HG03432 (cell line): Measurements from ENCODE around the gene TCHHL1.
"Not testable (repeated sequence)": the region's sequence is repeated elsewhere in the genome, so short reads cannot be mapped to it uniquely, and the experiment has no call there.

Experiments
- ATAC-seq: cut with Tn5 transposase; IDR thresholded peaks from one replicate; pipeline ENCODE4 v1.9.1; 2021; ENCODE audit warnings: mild to moderate bottlenecking, moderate library complexity; ENCODE audit not compliant: unreplicated experiment

TCHHL1 gene

DNA sequence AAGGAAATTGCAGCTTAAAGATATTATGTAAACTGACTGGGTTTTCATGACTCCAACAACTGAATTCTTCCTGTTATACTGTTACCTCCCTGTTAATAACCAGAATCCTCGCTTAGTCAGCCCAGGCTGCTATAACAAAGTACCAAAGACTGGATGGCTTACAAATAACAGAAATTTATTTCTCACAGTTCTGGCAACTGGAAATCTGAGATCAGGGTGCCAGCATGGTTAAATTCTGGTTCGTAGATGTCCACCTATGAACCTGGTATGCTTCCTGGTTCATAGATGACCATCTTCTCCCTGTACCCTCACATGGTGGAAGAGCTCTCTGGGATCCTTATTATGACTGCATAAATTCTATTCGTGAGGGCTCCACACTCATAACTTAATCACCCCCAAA, 8.1 kb upstream of the TCHHL1 start:
- ATAC-seq: no peak

DNA sequence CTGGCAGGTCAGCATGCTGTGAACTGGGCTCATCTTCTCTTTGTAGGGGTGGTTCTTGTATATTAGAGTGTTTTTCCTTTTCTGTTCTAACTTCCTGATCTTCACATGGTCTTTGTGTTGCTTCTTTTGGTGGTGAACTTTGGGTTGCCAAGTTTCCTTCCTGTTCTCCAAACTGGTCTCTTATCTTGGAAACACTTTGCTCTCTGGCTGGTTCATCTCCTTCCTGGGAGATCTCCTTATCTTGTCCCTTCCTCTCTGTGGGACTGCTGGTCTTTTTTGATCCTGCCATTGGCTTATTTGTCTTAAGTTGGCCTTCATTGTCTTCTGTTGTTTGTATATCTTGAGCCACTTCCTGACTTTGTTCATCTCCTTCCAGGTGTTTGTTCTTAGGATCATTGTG, 2.1 kb downstream of the TCHHL1 start:
- ATAC-seq: no peak

- no peak for ATAC-seq
Measured at GRCh38 chr1:152084853-152085252, 4.0 kb downstream of the TCHHL1 start.

GRCh38 chr1:152081026-152081425, 7.8 kb downstream of the TCHHL1 start:
- not testable (repeated sequence) for ATAC-seq

- not testable (repeated sequence) for ATAC-seq
Measured at GRCh38 chr1:152080494-152080893, 8.4 kb downstream of the TCHHL1 start.

DNA sequence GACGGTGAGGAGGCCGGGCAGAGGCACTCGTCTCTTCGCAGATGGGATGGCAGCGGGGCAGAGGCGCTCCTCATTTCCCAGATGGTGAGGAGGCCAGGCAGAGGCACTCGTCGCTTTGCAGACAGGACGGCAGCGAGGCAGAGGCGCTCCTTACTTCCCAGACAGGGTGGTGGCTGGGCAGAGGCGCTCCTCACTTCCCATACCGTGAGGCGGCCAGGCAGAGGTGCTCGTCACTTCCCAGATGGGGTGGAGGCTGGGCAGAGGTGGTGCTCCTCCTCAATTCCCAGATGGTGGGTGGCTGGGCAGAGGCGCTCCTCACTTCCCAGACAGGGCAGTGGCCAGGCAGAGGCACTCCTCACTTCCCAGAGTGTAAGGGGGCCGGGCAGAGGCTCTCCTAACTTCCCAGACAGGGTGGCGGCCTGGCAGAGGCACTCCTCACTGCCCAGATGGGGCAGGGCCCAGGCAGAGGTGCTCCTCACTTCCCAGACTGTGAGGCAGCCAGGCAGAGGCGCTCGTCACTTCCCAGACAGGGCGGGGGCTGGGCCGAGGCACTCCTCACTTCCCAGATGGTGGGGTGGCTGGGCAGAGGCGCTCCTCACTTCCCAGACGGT, 9.9 kb downstream of the TCHHL1 start:
- no peak for ATAC-seq

DNA sequence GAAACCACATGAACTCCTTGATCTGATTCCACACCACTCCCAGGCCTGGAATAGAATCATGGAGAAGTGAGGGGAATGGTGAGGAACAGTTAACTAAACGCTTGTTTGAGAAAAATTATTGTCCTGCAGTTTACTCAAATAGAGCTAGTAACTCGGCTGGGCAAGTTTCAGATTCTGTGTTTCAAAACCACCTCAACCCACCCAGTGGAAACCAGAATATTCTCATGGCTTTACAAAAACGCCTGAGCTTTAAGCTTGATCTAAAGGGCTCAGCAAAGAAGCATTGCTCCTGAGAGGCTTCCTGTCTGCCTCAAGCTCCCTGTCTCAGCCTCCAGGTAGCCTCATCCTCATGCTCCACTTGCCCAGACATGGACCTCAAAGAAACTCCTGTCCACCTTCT, 16.6 kb downstream of the TCHHL1 start:
- ATAC-seq: no peak

DNA sequence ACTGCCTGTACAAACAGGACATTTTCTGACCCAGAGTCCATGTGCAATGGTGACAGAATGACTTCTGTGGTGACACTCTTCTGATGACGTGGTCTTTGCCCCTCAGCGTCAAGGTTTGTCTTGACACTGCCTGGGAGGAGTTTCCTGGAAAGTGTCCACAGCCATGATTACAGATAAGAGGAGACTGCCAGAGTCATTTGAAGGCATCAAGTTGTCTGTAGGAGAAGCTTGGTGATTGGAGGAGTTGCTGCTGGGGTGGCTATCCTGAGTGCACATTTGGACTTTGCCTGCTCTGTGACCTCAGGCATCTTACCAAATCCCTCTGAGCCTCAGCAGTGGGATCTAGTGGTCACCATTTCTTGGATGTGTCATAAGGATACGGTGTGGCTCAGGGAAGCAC, 17.7 kb downstream of the TCHHL1 start:
- ATAC-seq: no peak

- no peak for ATAC-seq
Measured at GRCh38 chr1:152067929-152068328, 20.9 kb downstream of the TCHHL1 start.

- ATAC-seq: no peak
Measured at GRCh38 chr1:152067150-152067549, 21.7 kb downstream of the TCHHL1 start.

DNA sequence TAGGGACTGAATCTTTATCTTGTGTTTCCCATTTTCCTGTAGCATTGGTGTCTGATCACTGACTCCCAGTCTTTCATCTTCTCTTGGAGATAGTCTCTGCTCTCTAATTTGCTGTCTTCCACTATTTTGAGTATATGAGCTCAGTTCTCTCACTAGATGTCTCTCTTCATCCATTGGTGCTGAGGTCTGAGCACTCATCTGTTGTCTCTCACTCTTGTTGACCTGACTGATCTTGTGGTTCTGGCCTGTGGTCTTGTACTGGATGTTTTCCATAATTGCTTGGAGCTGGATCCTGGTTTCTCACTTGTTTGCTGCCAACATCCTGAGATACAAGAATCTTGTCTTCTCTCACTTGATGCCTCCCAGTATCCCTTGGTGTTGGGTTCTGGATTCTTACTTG, 26.9 kb downstream of the TCHHL1 start:
- ATAC-seq: no peak

- ATAC-seq: no peak
Measured at GRCh38 chr1:152053375-152053774, 35.5 kb downstream of the TCHHL1 start.

GRCh38 chr1:152052606-152053005, 36.3 kb downstream of the TCHHL1 start:
- ATAC-seq: no peak

DNA sequence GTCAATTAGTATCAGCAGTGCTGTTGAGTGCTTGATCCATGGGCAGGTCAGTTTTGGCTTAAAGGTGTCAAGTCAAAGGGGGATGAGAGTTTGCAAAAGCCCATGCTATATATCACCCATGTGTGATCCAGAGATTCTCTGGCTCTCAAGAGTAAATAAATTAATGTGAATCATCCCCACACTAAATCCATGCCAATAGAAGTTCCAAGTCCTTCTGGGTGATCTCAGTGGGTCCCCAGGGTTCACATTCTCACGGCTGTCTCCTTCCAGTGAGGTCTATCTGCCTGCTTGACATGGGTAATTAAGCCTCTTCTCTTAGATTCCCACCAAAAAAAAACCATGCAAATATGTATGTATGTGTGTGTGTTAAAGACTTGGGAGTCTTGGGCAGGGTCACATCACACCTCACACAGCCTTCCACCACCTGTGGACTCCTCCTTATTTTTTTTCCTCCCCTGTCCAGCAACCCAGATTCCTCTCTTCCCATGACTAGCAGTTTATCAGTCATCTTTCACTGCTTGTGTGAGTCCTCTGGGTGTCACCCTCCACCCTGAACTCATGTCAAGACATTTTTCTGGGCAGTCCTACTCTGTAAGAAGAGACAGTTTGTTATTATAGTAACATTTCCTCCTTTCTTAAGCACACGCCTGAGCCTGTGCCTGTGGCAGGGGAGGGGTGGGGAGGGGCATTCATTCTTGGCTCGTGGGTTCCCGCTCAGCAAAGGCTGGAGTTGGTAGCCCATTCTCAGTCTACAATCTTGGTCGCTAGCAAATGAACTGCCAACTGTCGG, 37.8 kb downstream of the TCHHL1 start:
- no peak for ATAC-seq

DNA sequence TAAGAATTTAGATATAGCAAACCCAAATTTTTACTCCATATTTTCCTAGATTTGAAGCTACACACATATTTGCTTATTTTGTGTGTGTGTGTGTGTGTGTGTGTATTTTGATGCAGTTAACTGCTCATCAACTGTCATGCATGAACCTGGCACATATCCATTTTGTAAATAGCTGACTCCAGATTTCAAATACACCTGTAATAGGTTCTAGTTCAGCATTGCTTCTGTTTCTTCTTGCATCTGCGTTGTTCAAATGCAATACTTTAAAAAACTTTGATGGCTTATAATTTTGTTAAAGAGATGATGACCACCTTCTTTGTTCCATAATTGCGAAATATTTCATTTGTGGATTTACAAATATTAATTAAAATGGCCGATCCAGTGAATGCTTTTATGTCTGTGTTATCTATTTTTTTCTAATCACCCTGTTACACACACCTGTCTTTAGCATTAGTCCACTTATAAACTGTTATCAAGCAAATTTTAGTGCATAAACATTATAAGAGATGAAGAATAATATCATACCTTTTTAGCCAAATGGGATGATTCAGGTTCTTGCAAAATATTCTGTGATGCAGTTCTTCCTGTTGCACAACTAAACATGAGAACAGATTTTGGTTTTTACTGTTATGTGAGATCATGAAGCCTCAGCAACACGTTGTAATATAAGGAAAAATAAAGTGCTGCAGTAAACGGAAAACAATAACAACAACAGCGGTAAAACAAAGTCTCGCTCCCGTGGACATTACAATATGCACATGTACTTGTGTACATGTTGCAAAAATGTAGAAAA, 39.4 kb downstream of the TCHHL1 start:
- no peak for ATAC-seq

GRCh38 chr1:152048416-152049009, 40.4 kb downstream of the TCHHL1 start:
- ATAC-seq: peak; percentile 33

DNA sequence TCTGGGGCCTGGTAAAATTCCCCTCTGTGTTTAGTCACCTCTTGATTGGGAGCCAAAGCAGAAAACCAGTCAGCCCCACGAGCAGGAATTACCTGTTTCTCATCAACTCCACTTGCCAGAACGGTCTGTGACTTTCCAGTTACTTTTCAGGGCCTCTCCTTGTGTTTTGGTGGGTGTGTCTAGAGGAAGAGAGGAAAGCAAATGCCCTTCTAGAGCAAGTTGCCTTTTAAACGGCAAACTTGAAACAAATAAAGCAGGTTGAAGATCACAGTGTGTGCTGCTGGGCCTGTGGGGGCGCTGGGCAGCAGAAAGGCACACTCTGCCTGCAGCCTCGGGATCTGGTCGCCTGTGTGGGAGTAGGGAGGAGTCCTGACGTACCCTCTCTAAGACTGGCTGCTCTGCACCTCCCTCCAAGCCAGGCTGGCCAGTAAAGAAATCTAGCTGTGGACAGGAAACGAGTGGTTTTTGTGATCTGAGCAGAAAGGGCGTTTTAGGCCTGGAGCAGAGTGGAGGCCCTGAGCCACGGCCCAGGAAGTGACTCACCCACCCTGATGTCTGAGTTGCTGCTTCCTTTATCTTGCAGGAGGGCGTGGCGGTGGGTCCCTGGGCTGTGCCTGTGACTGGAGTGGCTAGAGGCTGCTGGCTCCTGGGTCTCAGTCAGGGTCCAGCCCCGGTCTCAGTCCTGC, 41.0 kb downstream of the TCHHL1 start:
- ATAC-seq: peak; percentile 93

DNA sequence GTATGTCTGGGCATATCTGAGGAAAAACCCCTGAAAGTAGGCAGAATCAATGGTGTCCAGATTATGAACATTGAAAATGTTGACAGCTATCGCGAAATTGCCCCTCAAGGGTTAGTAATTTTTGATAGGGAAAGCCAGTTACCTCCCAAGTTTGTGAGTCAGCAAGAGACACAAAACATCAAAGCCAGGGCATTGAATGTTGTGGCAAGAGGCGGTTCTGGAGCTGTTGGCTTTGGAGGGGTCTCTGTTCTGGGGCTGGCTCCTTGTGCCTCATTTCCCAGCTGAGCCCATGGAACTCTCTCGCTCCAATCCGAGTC, 41.5 kb downstream of the TCHHL1 start:
- ATAC-seq: no peak

DNA sequence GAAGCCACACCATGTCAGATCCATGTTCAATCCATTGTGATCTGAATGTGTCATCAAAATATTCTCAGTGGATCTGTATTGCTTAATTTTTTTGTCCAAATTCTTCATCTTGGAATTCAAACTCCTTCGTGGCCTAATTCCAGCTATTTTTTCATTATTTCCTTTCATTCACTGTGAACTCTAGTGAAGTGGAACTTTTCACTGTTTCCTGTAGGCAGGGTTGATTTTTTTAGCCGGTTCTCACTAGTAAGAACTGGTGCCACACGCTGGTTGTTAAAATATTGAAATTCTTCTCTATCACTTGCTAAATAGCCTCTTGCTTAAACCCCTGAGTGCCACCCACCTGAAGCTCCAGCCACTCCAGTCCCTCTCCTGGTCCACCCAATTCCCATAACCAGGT, 44.5 kb downstream of the TCHHL1 start:
- no peak for ATAC-seq

- no peak for ATAC-seq
Measured at GRCh38 chr1:152043870-152044269, 45.0 kb downstream of the TCHHL1 start.

DNA sequence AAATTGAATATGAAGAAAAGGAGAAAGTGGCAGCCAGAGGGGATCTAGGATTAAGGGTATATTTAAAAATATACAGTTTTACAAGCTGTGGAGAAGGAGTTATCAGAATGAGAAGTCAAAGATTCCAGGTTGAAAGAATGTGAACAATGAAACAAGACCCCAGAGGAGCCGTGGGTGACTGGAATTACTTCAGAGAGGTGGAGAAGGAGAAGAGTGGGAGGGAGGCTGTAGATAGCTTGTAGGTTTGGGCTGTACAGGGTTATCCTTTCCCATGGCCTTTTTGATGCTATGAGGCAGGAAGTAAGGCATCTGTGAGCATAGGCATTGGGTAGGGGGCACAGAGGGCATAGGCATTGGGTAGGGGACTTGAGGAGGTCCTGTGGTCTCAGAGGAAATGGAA, 46.8 kb downstream of the TCHHL1 start:
- no peak for ATAC-seq
